H9 (cell line): Measurements from ENCODE around the gene BMP2K. TPM values are rescaled to one million over a fixed set of nuclear protein-coding genes. Genes with fewer than 3 reads are reported as not detected.

Source experiments
- DNase-seq: peaks from one replicate; pipeline ENCODE4 v3.0.0-alpha.2; 2017
- H2AFZ ChIP-seq: one replicate; pipeline ENCODE4 v1.6.1; 2013; ENCODE audit warnings: mild to moderate bottlenecking, low read length, control low read depth, moderate library complexity
- H2AK5ac ChIP-seq: 2 replicates; pipeline ENCODE4 v1.6.1; 2013; ENCODE audit warnings: low read length, control low read depth, mixed read lengths; ENCODE audit not compliant: insufficient read length
- H2BK120ac ChIP-seq: one replicate; pipeline ENCODE4 v1.6.1; 2013; ENCODE audit warnings: low read depth, mild to moderate bottlenecking, low read length, control low read depth, inconsistent platforms; ENCODE audit not compliant: poor library complexity, severe bottlenecking
- H2BK12ac ChIP-seq: 2 replicates; pipeline ENCODE4 v1.6.1; 2013; ENCODE audit warnings: low read length, control low read depth, mixed read lengths, low read depth; ENCODE audit not compliant: insufficient read length
- H2BK15ac ChIP-seq: 2 replicates; pipeline ENCODE4 v1.6.1; 2013; ENCODE audit warnings: low read depth, low read length, control low read depth
- H2BK20ac ChIP-seq: one replicate; pipeline ENCODE4 v1.6.1; 2013; ENCODE audit warnings: low read depth, mild to moderate bottlenecking, low read length, control low read depth, inconsistent platforms; ENCODE audit not compliant: poor library complexity, severe bottlenecking
- H2BK5ac ChIP-seq: 2 replicates; pipeline ENCODE4 v1.6.1; 2013; ENCODE audit warnings: low read length, control low read depth, mixed read lengths; ENCODE audit not compliant: insufficient read length
- H3K14ac ChIP-seq: 2 replicates; pipeline ENCODE4 v1.6.1; 2013; ENCODE audit warnings: low read length, control low read depth; ENCODE audit not compliant: insufficient read depth
- H3K18ac ChIP-seq: 2 replicates; pipeline ENCODE4 v1.6.1; 2013; ENCODE audit warnings: low read depth, mild to moderate bottlenecking, mixed read lengths, low read length, control low read depth; ENCODE audit not compliant: insufficient read length
- H3K23ac ChIP-seq: 2 replicates; pipeline ENCODE4 v1.6.1; 2013; ENCODE audit warnings: low read length, control low read depth, mixed read lengths, low read depth; ENCODE audit not compliant: insufficient read length
- H3K23me2 ChIP-seq: 2 replicates; pipeline ENCODE4 v1.6.1; 2013; ENCODE audit warnings: low read depth, mild to moderate bottlenecking, mixed read lengths, low read length, control low read depth; ENCODE audit not compliant: insufficient read length, poor library complexity, severe bottlenecking
- H3K27ac ChIP-seq: 2 replicates; pipeline ENCODE4 v1.5.1; 2013; ENCODE audit warnings: low read length, control low read depth, mixed read lengths, low read depth; ENCODE audit not compliant: insufficient read length
- H3K27me3 ChIP-seq: 2 replicates; pipeline ENCODE4 v1.6.1; 2013; ENCODE audit warnings: low read length, control low read depth, inconsistent platforms; ENCODE audit not compliant: insufficient read depth
- H3K4ac ChIP-seq: 2 replicates; pipeline ENCODE4 v1.6.1; 2013; ENCODE audit warnings: low read depth, mild to moderate bottlenecking, control low read depth, inconsistent platforms, low read length, moderate library complexity
- H3K4me1 ChIP-seq: 2 replicates; pipeline ENCODE4 v1.6.1; 2013; ENCODE audit warnings: low read length, control low read depth, inconsistent platforms; ENCODE audit not compliant: insufficient read depth
- H3K4me2 ChIP-seq: 2 replicates; pipeline ENCODE4 v1.6.1; 2013; ENCODE audit warnings: low read length, control low read depth, mixed read lengths; ENCODE audit not compliant: insufficient read length, insufficient read depth
- H3K56ac ChIP-seq: 2 replicates; pipeline ENCODE4 v1.6.1; 2013; ENCODE audit warnings: low read depth, mild to moderate bottlenecking, mixed read lengths, low read length, control low read depth; ENCODE audit not compliant: insufficient read length
- H3K79me1 ChIP-seq: 2 replicates; pipeline ENCODE4 v1.6.1; 2013; ENCODE audit warnings: low read depth, mild to moderate bottlenecking, moderate library complexity, low read length, control low read depth, inconsistent platforms; ENCODE audit not compliant: insufficient read depth, poor library complexity, severe bottlenecking
- H3K79me2 ChIP-seq: 2 replicates; pipeline ENCODE4 v1.6.1; 2013; ENCODE audit warnings: low read length, control low read depth, inconsistent platforms; ENCODE audit not compliant: insufficient read depth
- H3K9ac ChIP-seq: 2 replicates; pipeline ENCODE4 v1.6.1; 2013; ENCODE audit warnings: low read length, control low read depth, mixed read lengths; ENCODE audit not compliant: insufficient read length; ENCODE audit errors: extremely low read depth
- H3K9me3 ChIP-seq: one replicate; pipeline ENCODE4 v1.6.1; 2013; ENCODE audit warnings: low read depth, low read length, inconsistent platforms; ENCODE audit not compliant: control insufficient read depth
- H3T11ph ChIP-seq: one replicate; pipeline ENCODE4 v1.6.1; 2013; ENCODE audit warnings: mild to moderate bottlenecking, low read length, control low read depth, inconsistent platforms
- H4K20me1 ChIP-seq: one replicate; pipeline ENCODE4 v1.6.1; 2013; ENCODE audit not compliant: control insufficient read depth, insufficient read length, insufficient read depth
- H4K5ac ChIP-seq: 2 replicates; pipeline ENCODE4 v1.6.1; 2013; ENCODE audit warnings: low read depth, mild to moderate bottlenecking, mixed read lengths, low read length, control low read depth; ENCODE audit not compliant: insufficient read length
- H4K8ac ChIP-seq: replicated peaks from 2 replicates; pipeline ENCODE4 v1.6.1; 2013; ENCODE audit warnings: low read length, control low read depth, mixed read lengths, low read depth; ENCODE audit not compliant: insufficient read length
- H4K91ac ChIP-seq: 2 replicates; pipeline ENCODE4 v1.6.1; 2013; ENCODE audit warnings: low read depth, mild to moderate bottlenecking, moderate library complexity, mixed read lengths, low read length, control low read depth; ENCODE audit not compliant: insufficient read length
- H3K27ac Mint-ChIP-seq, 3 experiments: 2 replicates in 2 of 3; 3 replicates in 1 of 3; pipeline ENCODE4 v1.8.0; 2020 to 2021; ENCODE audit warnings: mixed read lengths in 3 of 3, mild to moderate bottlenecking in 1 of 3, moderate library complexity in 1 of 3
- H3K27me3 Mint-ChIP-seq: 2 replicates; pipeline ENCODE4 v1.8.0; 2021; ENCODE audit warnings: low read depth, mild to moderate bottlenecking, moderate library complexity, mixed read lengths
- H3K36me3 Mint-ChIP-seq, 3 experiments: 2 replicates in 2 of 3; 3 replicates in 1 of 3; pipeline ENCODE4 v1.8.0; 2020 to 2021; ENCODE audit warnings: low read depth in 3 of 3, mixed read lengths in 3 of 3; ENCODE audit not compliant: insufficient read depth in 1 of 3
- H3K4me1 Mint-ChIP-seq, 2 experiments: 2 replicates each; pipeline ENCODE4 v1.8.0; 2020; ENCODE audit warnings: mixed read lengths in 2 of 2
- H3K4me3 Mint-ChIP-seq, 2 experiments: 2 replicates in 1 of 2; 3 replicates in 1 of 2; pipeline ENCODE4 v1.8.0; 2020 to 2021; ENCODE audit warnings: mild to moderate bottlenecking in 2 of 2, mixed read lengths in 2 of 2, moderate library complexity in 1 of 2
- H3K9me3 Mint-ChIP-seq, 2 experiments: 2 replicates in 1 of 2; 3 replicates in 1 of 2; pipeline ENCODE4 v1.8.0; 2020; ENCODE audit warnings: mild to moderate bottlenecking in 2 of 2, mixed read lengths in 2 of 2, moderate library complexity in 1 of 2
- CTCF ChIP-seq: fragments of 200-600 bp; sonication (generic); conservative IDR thresholded peaks from 3 replicates; pipeline ENCODE4 v1.8.0; 2021; ENCODE audit warnings: antibody characterized with exemption, mild to moderate bottlenecking
- WGBS: extraction: QIAGEN DNeasy Blood & Tissue Kit; methylation state at CpG from one replicate; pipeline ENCODE4 v1.1.7; 2013; ENCODE audit warnings: missing lambda C conversion rate, low lambda C conversion rate, mixed read lengths; ENCODE audit not compliant: insufficient read length; ENCODE audit errors: extremely low coverage; 5-methylcytosine and 5-hydroxymethylcytosine counted together
- total RNA-seq: library from RNA; stranded (reverse); gene quantifications from 2 replicates; pipeline ENCODE4 v1.2.1, GENCODE V29; 2021

The BMP2K gene
- total RNA-seq, 1 experiment from 2014 or later, result 26.4 TPM

- Mint-ChIP-seq H3K9me3 (peaks cover 8% of the 10 kb centered on the region in 2 experiments; a peak in 4 of 5 replicates), H3K4me1 (peaks cover 20 to 21% of the 10 kb centered on the region in 2 experiments), H3K36me3 (peaks cover 4 to 14% (median 11%) of the 10 kb centered on the region in 3 experiments), H3K4me3 (no peak overlapping the region), H3K27me3 (no peaks in the 10 kb centered on the region), H3K27ac (no peak overlapping the region)
- Histone ChIP-seq H3K79me2 (peaks cover 3% of the 10 kb centered on the region; the same call in 1 of the 2 replicates), H3K14ac (no peak overlapping the region), H3K23me2 (no peaks in the 10 kb centered on the region), H2AFZ (no peak overlapping the region), H2BK12ac (no peak overlapping the region), H2BK20ac (no peak overlapping the region), H3K9me3 (no peaks in the 10 kb centered on the region), H3K27me3 (no peaks in the 10 kb centered on the region), H2AK5ac (no peak overlapping the region), H2BK15ac (no peak overlapping the region), H4K8ac (no peak overlapping the region), H3K23ac (no peak overlapping the region), H3K4me2 (no peak overlapping the region), H3K9ac (no peak overlapping the region), H3T11ph (no peak overlapping the region), H3K4me1 (no peaks in the 10 kb centered on the region), H3K79me1 (peaks cover 2% of the 10 kb centered on the region), H4K91ac (no peak overlapping the region), H3K18ac (no peak overlapping the region), H2BK5ac (no peak overlapping the region), H4K20me1 (no peaks in the 10 kb centered on the region), H4K5ac (no peak overlapping the region), H2BK120ac (no peak overlapping the region), H3K27ac (no peak overlapping the region), H3K56ac (no peak overlapping the region), H3K4ac (no peak overlapping the region)
- TF ChIP-seq CTCF, result no peak
- no CpG with 5 or more reads among the region's 6 CpGs for WGBS
- DNase-seq, result no peak
Measured at GRCh38 chr4:78806943-78807460, 30.9 kb downstream of the BMP2K start.
